Hematopoietic multipotent progenitor cell treated with erythropoietin and hydrocortisone succinate and interleukin-3 and kit ligand, for 15 days (in vitro differentiated cells): ENCODE measurements around the gene PTRH1.

Experiments used
- DNase-seq: peaks from one replicate; pipeline ENCODE4 v3.0.0-alpha.2; 2015; ENCODE audit warnings: low spot score

PTRH1 gene

DNA sequence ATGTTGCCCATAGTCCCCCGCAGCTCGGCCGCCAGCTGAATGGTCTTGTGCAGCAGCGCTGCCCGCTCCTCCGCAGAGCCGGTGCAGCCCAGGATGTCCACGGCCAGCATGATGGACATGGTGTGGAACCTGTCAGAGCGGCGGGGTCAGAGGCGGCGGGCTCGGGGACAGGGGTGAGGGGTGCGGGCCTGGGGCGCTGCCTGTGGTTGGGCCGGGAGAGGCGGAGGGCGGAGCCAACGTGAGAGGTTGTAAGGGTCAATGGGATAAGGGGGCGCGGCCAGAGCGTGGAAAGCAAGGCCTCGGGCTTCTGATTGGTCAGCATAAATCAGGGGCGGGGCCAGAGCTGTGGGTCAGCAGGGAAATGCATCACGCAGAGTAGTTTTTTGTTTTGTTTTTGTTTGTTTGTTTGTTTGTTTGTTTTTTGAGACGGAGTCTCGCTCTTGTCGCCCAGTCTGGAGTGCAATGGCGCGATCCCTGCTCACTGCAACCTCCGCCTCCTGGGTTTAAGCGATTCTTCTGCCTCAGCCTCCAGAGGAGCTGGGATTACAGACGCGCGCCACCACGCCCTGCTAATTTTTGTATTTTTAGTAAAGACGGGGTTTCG, 26.5 kb upstream of the PTRH1 start:
- no peak for DNase-seq

DNA sequence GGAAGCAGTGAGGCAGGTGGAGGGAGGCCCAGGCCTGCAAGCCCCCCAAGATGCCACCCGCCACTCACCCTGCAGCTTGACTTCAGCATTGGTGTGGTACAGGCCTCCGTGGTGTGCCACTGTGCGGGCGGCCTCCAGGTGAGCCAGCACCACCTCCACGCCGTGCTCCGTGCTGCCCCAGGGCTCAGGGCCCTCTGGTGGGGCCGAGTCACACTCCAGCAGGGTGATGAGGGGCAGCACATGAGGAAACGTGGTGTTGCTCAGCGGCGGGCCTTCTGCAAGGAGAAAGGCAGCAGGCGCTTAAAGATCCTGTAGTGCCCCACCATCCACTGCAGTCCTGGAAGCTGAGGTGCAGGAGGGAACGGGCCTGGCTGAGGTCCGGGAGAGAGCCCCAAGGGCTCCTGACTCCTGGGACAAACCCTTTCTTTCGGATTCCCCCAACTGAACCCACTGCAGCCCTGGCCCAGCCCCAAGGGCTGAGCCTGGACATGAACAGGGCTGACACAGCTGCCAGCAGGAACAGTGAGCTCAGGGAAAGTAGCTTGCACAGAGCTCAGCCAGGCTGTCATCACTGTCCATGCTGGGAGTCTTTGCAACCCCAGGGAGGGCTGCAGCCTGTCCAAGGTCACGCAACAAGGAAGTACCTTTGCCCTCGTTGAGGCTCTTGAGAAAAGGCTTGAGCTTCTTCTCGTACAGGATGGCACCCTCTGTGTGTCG, 24.3 kb upstream of the PTRH1 start:
- no peak for DNase-seq

DNA sequence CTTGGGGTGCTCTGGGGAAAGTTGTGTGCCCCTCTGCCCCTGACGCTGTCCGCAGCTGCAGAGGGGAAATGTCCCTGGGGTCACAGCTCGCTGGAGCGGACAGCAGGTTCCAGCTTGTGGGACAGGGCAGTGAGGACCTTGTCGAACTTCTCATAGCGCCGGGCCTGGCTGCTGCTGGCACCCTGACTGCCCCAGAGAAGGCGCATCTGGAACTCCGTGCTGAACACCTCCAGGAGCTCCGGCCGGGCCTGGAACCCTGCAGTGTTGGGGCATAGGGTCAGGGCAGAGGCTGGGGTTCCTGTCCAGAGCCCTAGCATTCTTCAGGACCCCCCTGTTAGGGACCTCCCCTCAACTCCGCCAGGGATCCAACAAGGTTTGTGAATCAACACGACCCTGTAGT, 23.2 kb upstream of the PTRH1 start:
- no peak for DNase-seq

DNA sequence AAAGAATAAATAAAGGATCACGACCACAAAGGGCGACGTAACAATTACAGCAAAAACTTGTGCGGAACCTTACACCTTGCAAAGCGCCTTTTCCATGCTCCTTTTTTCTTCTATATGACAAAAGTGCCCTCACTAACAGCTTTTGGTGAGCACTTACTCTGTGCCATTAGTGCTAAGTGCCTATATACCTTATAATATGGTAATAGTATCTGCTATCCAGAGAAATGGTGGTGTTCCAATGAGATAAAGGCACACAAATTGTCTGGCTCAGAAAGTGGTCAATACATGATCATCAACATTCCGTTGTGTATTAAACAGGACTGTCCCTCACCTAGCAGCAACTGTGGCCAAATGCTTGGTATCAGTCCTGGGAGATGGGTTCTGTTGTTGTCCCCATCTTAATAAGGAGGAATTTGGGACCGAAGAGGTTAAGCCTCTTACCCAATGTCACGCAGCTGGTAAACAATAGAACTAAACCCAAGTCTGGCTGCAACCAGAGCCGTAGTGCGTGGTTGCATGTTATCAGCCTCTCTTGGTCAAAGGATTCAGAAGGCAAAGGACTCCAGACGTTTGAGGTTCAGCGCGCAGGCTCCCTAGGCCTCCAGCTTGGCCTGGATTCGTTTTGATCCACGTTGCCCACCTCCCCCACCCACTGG, 20.2 kb upstream of the PTRH1 start:
- DNase-seq, result no peak

DNA sequence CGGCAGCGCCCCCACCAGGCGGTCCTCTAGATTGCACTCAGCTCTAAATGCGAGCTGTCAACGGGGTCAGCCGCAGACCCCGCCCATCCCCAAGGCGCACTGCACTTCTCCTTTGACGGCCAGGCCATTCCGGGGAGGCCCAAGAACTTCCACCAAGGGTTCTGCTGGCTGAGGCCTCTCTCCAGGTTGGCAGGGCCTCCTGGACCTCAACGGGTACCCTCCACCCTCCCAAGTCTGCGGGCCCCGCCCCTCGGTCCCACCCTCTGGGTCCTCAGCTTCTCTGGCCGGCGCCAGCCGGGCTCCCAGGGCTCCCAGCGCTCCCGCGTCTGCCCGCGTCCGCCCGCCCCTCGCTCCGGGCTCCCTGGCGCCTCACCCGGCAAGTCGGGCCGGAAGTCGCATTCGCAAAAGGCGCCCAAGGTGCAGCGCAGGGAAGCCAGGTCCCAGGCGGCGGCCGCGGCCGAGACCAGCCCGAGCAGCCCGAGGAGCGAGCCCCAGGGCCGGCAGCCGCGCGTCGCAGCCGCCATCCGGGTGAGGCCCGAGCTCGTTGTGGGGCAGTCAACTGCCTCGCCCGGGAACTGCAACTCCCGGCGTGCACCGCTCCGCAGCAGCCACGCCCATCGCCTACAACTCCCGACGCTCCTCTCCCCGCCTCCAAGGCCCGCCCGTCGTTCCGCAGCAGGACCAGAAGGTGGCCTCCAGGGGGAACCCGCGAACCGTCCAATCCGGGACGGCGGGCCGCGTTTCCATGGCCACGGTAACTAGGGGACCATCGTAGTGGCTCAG, 19.5 kb upstream of the PTRH1 start, which contains the start of gene TOR2A:
TOR2A (minus strand) TSS at position 548 of the 783 bp plus-strand sequence; CDS start at position 524, 24 bp downstream.
- DNase-seq, result peak; percentile 98

DNA sequence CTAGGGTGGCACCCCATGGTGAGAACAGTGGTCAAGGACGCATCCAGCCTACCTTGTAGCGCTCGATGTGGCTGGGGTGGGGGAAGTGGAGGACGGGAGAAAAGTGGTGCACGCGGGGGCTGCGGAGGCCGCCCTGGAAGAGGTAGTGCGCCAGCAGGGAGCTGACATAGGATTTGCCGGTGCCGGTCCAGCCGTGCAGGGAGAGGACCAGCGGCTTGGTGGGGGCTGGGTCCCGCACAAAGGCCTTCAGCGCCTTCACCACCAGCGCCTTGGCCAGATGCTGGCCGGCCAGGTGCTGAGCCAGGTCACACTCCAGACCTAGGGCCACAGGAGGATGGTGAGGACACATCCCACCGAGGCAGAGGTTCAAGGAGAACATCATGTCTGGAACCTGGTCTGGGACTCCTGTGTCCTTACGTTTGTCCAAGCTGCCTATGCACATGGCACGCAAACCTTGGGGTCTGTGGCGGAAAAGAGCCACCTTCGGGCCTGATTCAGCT, 18.8 kb upstream of the PTRH1 start:
- DNase-seq, result no peak

DNA sequence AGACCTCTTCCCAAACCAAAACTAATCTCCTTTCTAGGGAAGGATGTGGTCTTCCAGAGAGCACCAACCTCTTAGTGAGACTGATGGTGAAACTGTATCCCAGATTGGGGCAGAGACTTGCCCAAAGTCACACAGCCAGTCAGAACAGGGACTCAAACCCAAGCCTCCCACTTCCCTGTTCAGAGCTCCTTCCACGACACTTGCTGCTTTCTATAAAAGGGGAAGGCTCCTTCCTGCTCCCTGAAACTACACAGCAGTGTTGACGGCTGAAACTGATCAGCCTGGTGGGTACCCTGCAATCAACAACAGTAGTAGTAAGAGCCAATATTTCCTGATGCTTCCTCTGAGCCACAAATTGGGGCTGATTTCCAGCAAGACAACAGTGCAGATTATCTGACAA, 18.2 kb upstream of the PTRH1 start:
- DNase-seq, result no peak

DNA sequence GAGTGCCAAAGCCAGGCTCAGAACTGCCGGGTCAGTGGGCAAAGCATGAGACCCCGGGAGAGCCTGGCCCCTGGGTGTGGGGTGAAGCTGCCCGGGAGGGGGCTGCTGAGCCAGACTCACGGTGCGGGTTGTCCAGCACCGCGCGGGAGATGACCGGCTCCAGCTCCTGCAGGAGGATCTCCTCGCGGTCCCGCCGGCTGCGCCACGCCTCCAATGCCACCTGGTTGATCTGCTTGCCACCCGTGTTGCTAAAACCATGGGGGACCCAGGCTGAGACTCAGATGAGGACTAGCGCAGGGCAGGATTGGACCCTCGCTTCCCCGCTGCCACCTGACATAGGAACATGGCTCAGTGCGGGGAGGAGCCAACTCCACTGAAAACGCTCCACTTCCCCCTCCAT, 17.0 kb upstream of the PTRH1 start:
- no peak for DNase-seq

DNA sequence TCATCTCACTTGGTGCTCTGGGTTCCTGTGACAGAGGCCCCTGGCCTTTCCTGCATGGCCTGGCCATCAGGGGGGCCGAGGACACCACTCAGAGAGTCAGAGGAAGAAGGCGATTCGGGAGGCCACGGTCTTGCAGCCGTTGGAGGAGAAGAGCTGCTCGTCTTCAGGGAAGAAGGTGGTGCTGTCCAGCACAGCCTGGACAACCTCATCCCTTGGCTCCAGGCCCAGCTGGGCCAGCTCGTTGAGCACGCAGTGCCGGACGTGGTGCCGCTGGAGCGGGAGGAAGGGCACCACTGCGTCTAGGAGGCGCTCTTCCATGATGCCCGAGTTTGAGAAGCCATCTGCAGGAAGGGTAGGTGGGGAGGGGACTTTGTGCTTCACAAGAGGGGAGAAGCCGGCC, 16.5 kb upstream of the PTRH1 start:
- no peak for DNase-seq

DNA sequence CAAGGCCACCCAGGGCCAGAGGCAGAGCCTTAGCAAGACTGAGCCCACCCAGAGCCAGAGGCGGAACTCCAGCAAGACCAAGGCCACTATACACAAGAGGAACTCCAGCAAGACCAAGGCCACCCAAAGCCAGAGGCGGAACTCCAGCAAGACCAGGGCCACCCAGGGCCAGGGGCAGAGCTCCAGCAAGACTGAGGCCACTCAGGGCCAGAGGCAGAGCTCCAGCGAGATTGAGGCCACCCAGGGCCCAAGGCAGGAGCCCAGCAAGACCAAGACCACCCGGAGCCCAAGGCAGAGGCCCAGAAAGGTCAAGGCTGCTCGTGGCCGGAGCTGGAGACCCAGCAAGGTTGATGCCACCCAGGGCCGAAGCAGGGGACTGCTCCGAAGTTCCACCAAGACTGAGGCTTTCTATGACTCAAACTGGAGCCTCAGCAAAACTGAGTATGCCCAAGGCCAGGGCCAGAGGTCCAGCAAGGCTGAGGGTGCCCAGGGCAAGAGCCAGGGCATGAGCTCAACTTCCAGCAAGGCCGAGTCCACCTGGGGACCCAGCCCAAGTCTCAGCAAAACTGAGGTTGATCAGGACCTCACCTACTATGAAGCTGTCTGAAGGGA, 15.4 kb upstream of the PTRH1 start:
- no peak for DNase-seq

DNA sequence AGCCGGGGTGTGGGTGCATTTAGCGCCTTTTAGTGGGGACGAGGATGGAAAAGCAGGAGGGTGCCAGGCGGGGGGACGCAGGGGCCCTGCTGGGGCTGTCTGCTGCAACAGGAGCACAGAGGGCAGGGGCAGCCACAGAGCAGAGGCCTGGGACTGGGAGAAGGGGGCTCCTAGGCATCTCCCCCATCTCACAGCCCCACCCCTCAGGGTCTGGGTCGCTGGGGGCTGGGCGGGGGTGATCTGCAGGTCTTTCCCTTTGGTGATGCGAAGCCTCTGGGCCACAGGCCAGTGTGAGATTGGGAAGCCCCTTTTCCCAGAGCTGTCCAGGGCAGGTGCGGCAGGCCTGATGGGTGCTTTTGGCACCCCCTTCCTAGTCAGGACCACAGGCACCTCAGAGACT, 14.8 kb upstream of the PTRH1 start:
- DNase-seq, result no peak

DNA sequence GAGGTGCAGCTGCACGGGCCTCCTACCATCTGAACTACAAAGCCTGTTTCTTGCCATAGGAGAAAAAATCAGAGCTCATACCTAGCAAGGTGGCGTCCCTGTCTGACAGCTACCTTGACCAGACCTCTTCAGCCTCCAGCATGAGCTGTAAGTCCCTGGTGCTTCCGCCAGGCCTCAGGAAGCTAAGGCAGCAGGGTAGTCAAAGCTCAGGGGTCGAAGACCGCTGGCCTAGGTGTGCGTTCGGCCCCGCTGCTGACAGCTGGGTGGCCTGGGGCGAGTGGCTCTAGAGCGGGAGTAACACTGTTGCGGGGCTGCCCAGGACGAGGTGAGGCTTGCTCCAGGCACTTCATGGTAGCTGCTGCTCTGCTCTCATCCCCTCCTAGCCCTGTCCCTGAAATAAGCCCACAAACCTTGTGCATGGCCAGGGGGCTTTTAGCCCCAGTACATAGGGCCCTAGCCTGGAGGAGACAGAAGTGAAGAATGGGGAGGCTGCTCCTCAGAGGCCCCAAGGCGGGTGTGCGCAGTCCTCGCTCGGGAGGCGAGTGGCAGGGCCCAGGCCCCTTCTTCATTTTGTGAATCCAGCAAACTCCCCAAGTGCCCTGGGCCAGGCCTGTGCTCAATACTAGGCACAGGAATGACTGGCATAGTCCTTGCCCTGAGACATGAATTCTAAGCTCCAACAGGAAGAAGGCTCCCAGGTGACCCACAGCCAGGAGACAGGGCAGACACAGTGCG, 14.2 kb upstream of the PTRH1 start:
- DNase-seq, result no peak

DNA sequence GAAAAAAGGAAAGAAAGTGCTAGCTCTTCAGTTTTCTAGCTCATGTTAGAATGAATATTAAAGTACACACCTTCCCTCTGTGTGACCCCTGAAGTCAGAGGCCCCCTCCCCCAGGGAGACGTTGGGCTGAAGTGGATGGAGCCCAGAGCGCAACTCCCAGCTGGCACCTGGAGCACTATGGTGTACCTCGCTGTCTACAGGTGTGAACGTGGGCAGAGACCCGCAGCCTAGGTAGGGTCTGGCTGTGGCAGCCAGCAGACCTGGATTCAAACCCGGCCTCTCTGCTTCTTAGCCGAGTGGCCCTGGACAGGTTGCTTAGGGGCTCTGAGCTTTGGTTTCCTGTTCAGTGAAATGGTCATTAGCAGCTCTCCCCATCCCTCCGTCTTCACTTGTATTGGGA, 13.3 kb upstream of the PTRH1 start:
- no peak for DNase-seq

DNA sequence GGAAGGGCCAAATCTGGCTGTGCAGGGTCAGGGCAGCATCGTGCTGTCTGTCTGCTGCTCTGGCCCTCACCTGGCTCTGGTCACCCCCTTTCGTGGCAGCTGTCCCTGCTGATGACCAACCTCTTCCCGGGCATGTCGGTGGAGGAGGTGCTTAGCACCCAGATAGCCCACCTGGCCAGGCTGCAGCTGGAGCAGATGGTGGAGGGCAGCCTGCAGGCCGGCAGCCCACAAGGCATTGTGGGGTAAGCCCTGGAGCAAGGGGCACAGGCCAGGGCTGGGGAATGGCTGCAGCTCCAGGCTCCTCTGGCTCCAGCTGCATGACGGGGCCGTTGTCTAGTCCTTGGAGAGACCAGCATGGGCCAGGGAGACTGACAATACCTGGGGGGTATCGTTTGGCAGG, 11.4 kb upstream of the PTRH1 start:
- no peak for DNase-seq

DNA sequence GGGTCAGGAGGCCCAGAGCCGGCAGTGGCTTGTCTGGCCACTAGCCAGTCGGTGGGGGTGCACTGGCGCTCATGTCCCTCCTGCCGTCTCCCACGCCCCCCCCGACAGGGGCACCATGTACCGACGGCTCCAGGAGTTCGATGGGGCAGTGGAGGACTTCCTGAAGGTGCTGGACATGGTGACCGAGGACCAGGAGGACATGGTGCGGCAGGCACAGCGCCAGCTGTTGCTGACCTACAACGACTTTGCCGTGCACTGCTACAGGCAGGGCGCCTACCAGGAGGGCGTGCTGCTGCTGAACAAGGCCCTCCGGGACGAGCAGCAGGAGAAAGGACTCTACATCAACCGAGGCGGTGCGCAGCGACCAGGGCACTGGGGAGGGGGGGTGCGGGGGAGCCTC, 8.5 kb upstream of the PTRH1 start:
- DNase-seq, result no peak

DNA sequence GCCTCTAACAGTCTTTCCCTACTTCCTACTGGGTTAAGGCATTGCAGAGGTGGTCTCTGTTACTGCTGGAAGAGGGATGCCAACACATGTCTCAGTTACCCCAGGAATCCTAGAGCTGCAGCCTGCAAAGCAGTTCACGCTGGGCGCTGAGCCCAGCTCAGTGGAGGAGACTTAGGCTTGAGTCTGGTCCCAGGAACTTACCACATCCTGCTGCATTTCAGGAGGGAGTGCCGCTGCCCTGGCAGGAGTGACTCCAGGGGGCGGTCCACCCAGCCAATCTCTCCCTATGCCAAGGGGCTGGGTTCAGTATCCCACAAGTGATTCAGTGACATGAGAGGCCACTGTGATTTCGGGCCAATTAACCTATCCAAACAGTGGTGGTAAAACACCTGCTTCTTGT, 8.0 kb upstream of the PTRH1 start:
- DNase-seq, result no peak

DNA sequence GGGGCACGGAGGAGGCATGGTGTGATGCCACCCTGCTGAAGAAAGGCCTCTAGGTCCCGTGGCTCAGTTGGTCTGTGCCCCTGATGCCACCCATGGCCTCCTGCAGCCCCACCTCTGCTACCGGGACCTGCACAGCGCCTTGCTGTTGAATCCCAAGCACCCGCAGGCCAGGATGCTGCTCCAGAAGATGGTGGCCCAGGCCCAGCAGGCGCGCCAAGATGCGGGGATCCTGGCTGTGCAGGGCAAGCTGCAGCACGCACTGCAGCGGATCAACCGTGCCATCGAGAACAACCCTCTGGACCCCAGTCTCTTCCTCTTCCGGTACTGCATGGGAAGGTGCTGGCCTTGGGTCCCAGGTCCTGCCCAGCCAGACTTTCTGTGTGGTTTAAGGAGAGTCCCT, 7.5 kb upstream of the PTRH1 start:
- DNase-seq, result no peak

DNA sequence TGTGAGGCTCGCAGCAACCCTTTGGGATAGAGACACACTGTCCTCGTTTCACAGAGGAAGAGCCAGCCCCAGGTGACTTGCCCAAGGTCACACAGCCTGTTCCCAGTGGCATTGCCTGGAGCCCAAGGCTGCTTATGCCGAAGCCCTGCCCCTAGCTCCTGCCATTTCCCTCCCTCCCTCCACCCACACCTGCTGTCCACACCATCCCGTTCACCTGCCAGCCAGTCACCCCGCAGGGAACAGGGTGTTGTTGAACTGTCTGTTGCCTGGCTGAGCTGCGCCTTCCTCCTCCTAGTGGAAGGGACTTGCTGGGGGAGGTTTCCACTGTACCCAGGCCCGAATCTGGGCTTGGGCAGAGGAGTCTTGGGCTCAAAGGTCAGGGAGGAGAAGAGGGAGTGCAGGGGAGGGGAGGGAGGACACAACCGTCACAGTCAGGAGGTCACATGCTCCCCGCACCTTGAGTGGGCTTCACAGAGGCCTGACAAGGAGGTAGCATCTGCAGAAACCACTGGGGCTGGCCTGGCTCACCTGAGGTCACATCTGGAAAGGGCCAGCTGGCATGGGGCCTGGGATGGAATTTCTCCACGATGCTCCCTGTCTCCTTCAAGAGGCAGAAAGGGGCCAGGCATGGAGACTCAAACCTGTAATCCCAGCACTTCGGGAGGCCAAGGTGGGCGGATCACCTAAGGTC, 6.7 kb upstream of the PTRH1 start:
- no peak for DNase-seq

DNA sequence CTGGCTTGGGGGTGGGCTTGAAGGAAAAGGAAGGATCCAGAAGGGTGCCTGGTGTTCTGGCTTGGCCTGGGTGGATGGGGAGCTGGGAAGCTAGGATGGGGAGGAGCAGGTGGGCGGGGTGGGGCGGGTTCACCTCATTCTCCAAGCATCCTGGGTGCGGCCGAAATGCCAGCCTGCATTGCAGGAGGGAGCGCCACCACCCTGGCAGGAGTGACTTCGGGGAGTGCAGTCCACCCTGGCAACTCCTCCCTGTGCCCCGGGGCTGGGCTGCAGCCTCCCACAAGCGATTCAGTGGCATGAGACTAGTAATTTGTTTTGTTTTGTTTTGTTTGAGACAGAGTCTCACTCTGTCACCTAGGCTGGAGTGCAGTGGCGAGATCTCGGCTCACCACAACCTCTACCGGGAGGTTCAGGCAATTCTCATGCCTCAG, 5.9 kb upstream of the PTRH1 start:
- no peak for DNase-seq

DNA sequence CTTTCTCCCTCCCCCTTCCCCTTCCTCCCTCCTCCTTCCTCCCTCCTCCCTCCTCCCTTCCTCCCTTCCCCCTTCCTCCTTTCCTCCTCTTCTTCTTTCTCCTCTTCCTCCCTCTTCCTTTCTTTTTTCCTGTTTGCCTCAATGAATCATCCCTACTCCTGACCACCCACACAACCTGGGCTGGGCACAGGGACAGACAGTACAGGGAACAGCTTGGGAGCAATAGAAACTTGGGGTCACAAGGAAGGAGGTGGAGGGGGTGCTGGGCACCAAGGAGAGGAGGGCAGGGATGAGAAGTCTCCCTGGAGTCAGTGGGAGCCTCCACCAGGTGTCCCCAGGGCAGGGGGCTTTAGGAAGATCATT, 5.4 kb upstream of the PTRH1 start:
- DNase-seq, result no peak
